HEK293T (cell line): ENCODE data around the gene SPIN1.

Experiments
- ARNT ChIP-seq: fragments of 450-650 bp; IDR thresholded peaks from 2 replicates; pipeline ENCODE4 v1.6.1; 2017; ENCODE audit warnings: mild to moderate bottlenecking
- BHLHE40 ChIP-seq: fragments of 450-650 bp; IDR thresholded peaks from 2 replicates; pipeline ENCODE4 v1.6.1; 2016; ENCODE audit warnings: mild to moderate bottlenecking, moderate library complexity, borderline replicate concordance
- ELF4 ChIP-seq: fragments of 450-650 bp; IDR thresholded peaks from 2 replicates; pipeline ENCODE4 v1.6.1; 2017; ENCODE audit warnings: antibody characterized with exemption
- FOXA1 ChIP-seq: fragments of 450-650 bp; IDR thresholded peaks from 2 replicates; pipeline ENCODE4 v1.6.1; 2016; ENCODE audit warnings: mild to moderate bottlenecking
- FOXK2 ChIP-seq: fragments of 450-650 bp; IDR thresholded peaks from 2 replicates; pipeline ENCODE4 v1.6.1; 2016; ENCODE audit warnings: mild to moderate bottlenecking
- FOXM1 ChIP-seq: fragments of 450-650 bp; IDR thresholded peaks from 2 replicates; pipeline ENCODE4 v1.6.1; 2017; ENCODE audit warnings: mild to moderate bottlenecking, borderline replicate concordance
- HDGF ChIP-seq: fragments of 450-650 bp; IDR thresholded peaks from 2 replicates; pipeline ENCODE4 v1.6.1; 2017; ENCODE audit warnings: antibody characterized with exemption, borderline replicate concordance
- LEF1 ChIP-seq: fragments of 450-650 bp; IDR thresholded peaks from 2 replicates; pipeline ENCODE4 v1.6.1; 2017; ENCODE audit warnings: mild to moderate bottlenecking, borderline replicate concordance
- NFRKB ChIP-seq: fragments of 450-650 bp; IDR thresholded peaks from 2 replicates; pipeline ENCODE4 v1.6.1; 2016; ENCODE audit warnings: mild to moderate bottlenecking, moderate library complexity
- SUZ12 ChIP-seq: fragments of 450-650 bp; IDR thresholded peaks from 2 replicates; pipeline ENCODE4 v1.6.1; 2016; ENCODE audit warnings: mild to moderate bottlenecking
- TARDBP ChIP-seq: fragments of 450-650 bp; IDR thresholded peaks from 2 replicates; pipeline ENCODE4 v1.6.1; 2016

GRCh38 chr9:88391236-88391635 lies 3.0 kb downstream of the SPIN1 start:
- no peak for TF ChIP-seq LEF1
- TF ChIP-seq HDGF, result no peak
- TF ChIP-seq SUZ12, result no peak
- TF ChIP-seq TARDBP, result no peak
- no peak for TF ChIP-seq ELF4
- no peak for TF ChIP-seq FOXK2
- TF ChIP-seq FOXM1, result no peak
- no peak for TF ChIP-seq NFRKB
- no peak for TF ChIP-seq BHLHE40
- no peak for TF ChIP-seq FOXA1
- TF ChIP-seq ARNT, result no peak
